H1 (cell line): ENCODE results near the gene NARS2. TPM values are rescaled to one million over a fixed set of nuclear protein-coding genes. Genes with fewer than 3 reads are reported as not detected.

Experiments used
- ATF3 ChIP-seq: IDR thresholded peaks from 2 replicates; pipeline ENCODE4 v1.6.1; 2011; ENCODE audit warnings: low read depth, mild to moderate bottlenecking, low read length; ENCODE audit not compliant: insufficient read depth
- EP300 ChIP-seq, 2 experiments: IDR thresholded peaks; 1 replicate in 1 of 2; 2 replicates in 1 of 2; pipeline ENCODE4 v1.6.1; 2011 to 2012; ENCODE audit warnings: low read depth in 2 of 2, low read length in 2 of 2, mild to moderate bottlenecking in 2 of 2, borderline replicate concordance in 1 of 2, inconsistent platforms in 1 of 2, moderate library complexity in 1 of 2
- FOSL1 ChIP-seq: IDR thresholded peaks from 2 replicates; pipeline ENCODE4 v1.6.1; 2011; ENCODE audit warnings: mild to moderate bottlenecking, low read depth, low read length, moderate library complexity; ENCODE audit not compliant: insufficient read depth
- RAD21 ChIP-seq, 2 experiments: IDR thresholded peaks in 1 of 2; conservative IDR thresholded peaks in 1 of 2; 2 replicates each; pipeline ENCODE4 v1.6.1; 2011; ENCODE audit warnings: low read depth in 2 of 2, low read length in 2 of 2, improper control_type of control experiment in 1 of 2, inconsistent platforms in 1 of 2, mild to moderate bottlenecking in 1 of 2, moderate library complexity in 1 of 2
- SRF ChIP-seq: IDR thresholded peaks from 2 replicates; pipeline ENCODE4 v1.6.1; 2011; ENCODE audit warnings: mild to moderate bottlenecking, low read depth, low read length, moderate library complexity
- TAF1 ChIP-seq: IDR thresholded peaks from 2 replicates; pipeline ENCODE4 v1.6.1; 2011; ENCODE audit warnings: mild to moderate bottlenecking, low read depth, low read length
- YY1 ChIP-seq: IDR thresholded peaks from 2 replicates; pipeline ENCODE4 v1.6.1; 2011; ENCODE audit warnings: low read depth, mild to moderate bottlenecking, low read length
- polyA plus RNA-seq, 7 experiments: library from polyadenylated mRNA; depleted of rRNA in 3 of 7; stranded (reverse) in 5 of 7; unstranded in 2 of 7; fragments of >200 nt in 5 of 7; fragments of 200-250 nt in 2 of 7; gene quantifications; 1 replicate in 5 of 7; 2 replicates in 1 of 7; 4 replicates in 1 of 7; pipeline versions ENCODE4 v1.2.1 to v1.2.3, GENCODE V29; 2011 to 2013; ENCODE audit warnings: missing spikeins in 2 of 7, mixed read lengths in 2 of 7
- total RNA-seq: library from RNA; stranded (reverse); fragmentation: NEBNext Ultra II Directional; extraction: Animal tissue kit (Norgen Biotek cat#: 25700); gene quantifications from 2 replicates; pipeline ENCODE4 v1.2.1, GENCODE V29; 2021
- TF ChIP-seq, protein P1 (sequence below), 3 experiments: IDR thresholded peaks; 1 replicate in 2 of 3; 2 replicates in 1 of 3; pipeline versions ENCODE4 v1.5.1 to v1.6.1; 2011; ENCODE audit warnings: low read length in 3 of 3, mild to moderate bottlenecking in 3 of 3, inconsistent platforms in 2 of 3, low read depth in 1 of 3, moderate library complexity in 1 of 3; ENCODE audit not compliant: insufficient read depth in 1 of 3; ENCODE audit errors: control extremely low read depth in 1 of 3

Gene NARS2
- total and polyA plus RNA-seq, 2 of the 8 experiments (the other 6 are each of a cell fraction or from before 2014, with no cell fraction given), result 26.2 to 51.6 TPM

DNA sequence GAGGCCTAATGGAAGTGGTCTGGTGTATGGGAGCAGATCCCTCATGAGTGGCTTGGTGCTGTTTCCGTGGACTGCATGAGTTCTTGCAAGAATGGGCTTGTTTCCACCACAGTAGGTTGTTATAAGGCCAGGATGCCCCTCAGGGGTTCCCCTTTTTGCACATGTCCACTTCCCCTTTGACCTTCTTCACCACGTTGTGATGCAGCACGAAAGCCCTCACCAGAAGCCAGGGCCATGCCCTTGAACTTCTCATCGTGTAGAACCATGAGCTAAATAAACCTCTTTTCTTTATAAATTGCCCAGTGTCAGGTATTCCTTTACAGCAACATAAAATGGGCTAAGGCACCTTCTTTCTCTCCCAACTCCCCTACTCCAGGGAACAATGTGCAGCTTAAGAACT, 2.8 kb upstream of the NARS2 start (continued):
- TF ChIP-seq RAD21 (IDR thresholded peaks at IDR 0.05 in 1 of 2, conservative IDR thresholded peaks at IDR 0.05 in 1 of 2; ENCODE audit: low read depth in 2 of 2, low read length in 2 of 2) (no peak), EP300 (IDR thresholded peaks at IDR 0.05; ENCODE audit: borderline replicate concordance in 1 of 2, low read depth in 2 of 2, low read length in 2 of 2) (no peak), SRF (no peak), TAF1 (no peak), FOSL1 (no peak), ATF3 (no peak), YY1 (no peak)
- TF ChIP-seq, protein P1, sequence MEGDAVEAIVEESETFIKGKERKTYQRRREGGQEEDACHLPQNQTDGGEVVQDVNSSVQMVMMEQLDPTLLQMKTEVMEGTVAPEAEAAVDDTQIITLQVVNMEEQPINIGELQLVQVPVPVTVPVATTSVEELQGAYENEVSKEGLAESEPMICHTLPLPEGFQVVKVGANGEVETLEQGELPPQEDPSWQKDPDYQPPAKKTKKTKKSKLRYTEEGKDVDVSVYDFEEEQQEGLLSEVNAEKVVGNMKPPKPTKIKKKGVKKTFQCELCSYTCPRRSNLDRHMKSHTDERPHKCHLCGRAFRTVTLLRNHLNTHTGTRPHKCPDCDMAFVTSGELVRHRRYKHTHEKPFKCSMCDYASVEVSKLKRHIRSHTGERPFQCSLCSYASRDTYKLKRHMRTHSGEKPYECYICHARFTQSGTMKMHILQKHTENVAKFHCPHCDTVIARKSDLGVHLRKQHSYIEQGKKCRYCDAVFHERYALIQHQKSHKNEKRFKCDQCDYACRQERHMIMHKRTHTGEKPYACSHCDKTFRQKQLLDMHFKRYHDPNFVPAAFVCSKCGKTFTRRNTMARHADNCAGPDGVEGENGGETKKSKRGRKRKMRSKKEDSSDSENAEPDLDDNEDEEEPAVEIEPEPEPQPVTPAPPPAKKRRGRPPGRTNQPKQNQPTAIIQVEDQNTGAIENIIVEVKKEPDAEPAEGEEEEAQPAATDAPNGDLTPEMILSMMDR (IDR thresholded peaks at IDR 0.05; ENCODE audit: control extremely low read depth in 1 of 3, insufficient read depth in 1 of 3, low read depth in 1 of 3, low read length in 3 of 3), result no peak
